Measurements from ENCODE around the gene PTPRN2. TPM values are rescaled to one million over a fixed set of nuclear protein-coding genes. Genes with fewer than 3 reads are reported as not detected.

Gene PTPRN2
- polyA plus RNA-seq, 1 experiment = 0.31 TPM

DNA sequence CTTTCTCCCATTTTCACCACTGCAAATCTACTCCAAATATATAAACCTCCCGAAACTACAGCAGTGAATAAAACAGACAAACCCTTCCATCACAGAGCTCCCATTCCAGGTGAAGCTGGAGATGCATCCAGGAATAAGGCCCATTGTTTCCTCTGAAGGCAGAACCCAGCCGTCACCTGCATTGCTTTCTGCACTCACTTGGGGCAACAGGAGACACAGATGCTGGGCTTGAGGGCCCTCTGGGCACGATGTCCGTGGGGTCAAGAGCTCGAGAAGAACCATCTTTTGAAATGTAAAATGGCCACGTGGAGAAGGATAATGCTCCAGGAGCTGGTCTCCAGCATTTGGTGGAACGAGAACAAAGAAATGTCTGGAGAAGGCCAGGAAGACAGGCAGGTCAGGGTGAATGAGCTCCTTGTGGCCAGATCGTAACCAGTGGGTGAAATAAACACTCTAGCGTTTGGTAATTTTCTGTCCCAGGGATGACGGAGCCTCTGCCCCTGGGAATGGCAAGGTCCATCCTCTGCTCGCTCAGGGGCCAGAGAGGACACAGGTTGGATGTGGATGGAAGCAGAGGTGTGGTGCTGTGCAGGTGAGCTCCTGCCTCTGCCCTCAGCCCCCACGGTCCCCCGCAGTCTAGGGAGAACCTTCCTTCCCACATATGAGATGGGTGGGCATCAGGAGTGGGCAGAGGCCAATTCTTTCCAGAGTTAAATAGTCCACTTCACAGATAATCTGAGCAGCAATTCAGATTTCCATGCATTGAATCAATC is 694.7 kb downstream of the PTPRN2 start:
- CTCF ChIA-PET = no interaction called here
- DNase-seq (ENCODE audit: low read depth) = no peak
- POLR2A ChIA-PET = no interaction called here
- TF ChIP-seq, protein P1, sequence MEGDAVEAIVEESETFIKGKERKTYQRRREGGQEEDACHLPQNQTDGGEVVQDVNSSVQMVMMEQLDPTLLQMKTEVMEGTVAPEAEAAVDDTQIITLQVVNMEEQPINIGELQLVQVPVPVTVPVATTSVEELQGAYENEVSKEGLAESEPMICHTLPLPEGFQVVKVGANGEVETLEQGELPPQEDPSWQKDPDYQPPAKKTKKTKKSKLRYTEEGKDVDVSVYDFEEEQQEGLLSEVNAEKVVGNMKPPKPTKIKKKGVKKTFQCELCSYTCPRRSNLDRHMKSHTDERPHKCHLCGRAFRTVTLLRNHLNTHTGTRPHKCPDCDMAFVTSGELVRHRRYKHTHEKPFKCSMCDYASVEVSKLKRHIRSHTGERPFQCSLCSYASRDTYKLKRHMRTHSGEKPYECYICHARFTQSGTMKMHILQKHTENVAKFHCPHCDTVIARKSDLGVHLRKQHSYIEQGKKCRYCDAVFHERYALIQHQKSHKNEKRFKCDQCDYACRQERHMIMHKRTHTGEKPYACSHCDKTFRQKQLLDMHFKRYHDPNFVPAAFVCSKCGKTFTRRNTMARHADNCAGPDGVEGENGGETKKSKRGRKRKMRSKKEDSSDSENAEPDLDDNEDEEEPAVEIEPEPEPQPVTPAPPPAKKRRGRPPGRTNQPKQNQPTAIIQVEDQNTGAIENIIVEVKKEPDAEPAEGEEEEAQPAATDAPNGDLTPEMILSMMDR (IDR thresholded peaks at IDR 0.05; ENCODE audit: insufficient read depth, low read depth, low read length) = no peak
- H3K27me3 ChIP-seq (ENCODE audit: control insufficient read depth, insufficient read depth, low read length) = no peaks in the 10 kb centered on the region
- H3K36me3 ChIP-seq (ENCODE audit: control insufficient read depth, insufficient read depth, low read length) = no peaks in the 10 kb centered on the region
- no peak overlapping the region for H3K4me3 ChIP-seq (ENCODE audit: low read depth, low read length)

DNA sequence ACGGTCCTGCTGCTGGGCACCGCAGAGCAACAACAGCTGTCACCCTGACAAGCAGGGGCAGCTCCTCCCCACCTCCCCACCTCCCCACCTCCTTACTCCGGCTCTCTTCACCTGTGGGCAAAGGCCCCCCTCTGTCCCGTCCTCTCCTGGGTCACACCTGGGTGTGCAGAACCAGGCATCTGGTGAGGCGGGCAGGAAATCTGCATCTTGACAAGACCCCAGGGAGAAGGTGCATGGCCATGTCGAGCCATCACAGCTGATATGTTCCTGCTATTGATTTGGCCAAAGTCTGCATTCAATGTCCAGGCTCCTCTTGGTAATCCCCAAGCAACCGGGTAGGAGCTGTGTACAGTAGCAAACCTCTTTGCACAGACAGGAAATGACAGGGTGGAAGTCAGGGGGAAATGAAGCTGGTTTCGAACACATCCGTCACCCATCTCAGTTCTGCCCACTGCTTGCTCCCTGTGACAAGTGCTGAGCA is 696.7 kb downstream of the PTPRN2 start:
- CTCF ChIA-PET = no interaction called here
- TF ChIP-seq, protein P1 (IDR thresholded peaks at IDR 0.05; ENCODE audit: insufficient read depth, low read depth, low read length) = no peak
- Histone ChIP-seq H3K4me3 (ENCODE audit: low read depth, low read length) (no peak overlapping the region), H3K27me3 (ENCODE audit: control insufficient read depth, insufficient read depth, low read length) (no peaks in the 10 kb centered on the region), H3K36me3 (ENCODE audit: control insufficient read depth, insufficient read depth, low read length) (no peaks in the 10 kb centered on the region)
- POLR2A ChIA-PET = no interaction called here
- no peak for DNase-seq (ENCODE audit: low read depth)

DNA sequence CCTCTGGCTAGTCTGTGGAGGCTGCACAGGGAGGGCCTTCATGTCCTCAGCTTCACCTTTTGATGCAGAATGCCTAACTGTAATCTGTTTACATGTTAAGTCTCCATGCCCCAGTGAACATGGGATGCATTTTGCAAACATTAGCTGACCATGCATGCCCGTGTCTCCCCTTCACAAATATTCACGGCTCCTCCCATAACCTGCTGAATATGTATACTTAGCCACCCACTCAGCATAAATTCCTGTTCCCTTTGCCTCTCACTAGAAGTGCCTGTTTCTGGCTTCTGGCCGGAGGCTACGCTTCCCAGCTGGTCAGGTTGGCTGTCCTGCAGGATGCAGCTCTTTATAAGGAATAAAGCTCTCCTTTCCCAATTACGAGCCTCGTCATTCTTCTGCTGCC is 698.1 kb downstream of the PTPRN2 start:
- DNase-seq (ENCODE audit: low read depth) = no peak
- Histone ChIP-seq H3K36me3 (ENCODE audit: control insufficient read depth, insufficient read depth, low read length) (no peaks in the 10 kb centered on the region), H3K4me3 (ENCODE audit: low read depth, low read length) (no peak overlapping the region), H3K27me3 (ENCODE audit: control insufficient read depth, insufficient read depth, low read length) (no peaks in the 10 kb centered on the region)
- TF ChIP-seq, protein P1 (IDR thresholded peaks at IDR 0.05; ENCODE audit: insufficient read depth, low read depth, low read length) = no peak
- ChIA-PET CTCF (interaction anchor here (0.6 kb wide), 2 partner anchors 186 to 1333 kb away, joined by 3 to 4 read pairs; no protein-coding TSS in a partner anchor), POLR2A (no interaction called here)

DNA sequence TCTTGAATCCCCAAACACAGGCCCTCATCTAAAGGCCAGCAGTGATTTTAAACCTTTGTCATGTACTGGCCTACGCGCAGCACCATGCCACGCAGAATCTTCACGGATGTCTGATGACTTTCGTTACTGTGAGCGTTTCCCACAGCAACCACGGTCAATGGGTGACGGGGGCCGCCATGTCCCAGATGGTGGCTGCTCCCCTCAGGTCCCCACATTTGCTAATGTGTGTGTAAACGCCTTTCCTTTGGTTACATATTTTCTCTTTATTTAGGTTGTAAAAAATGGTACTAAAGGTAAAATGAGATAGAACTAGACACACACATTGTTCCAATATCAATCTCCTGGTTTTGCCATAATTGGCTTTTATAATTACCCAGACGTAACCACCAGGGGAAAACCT is 699.0 kb downstream of the PTPRN2 start:
- DNase-seq (ENCODE audit: low read depth) = no peak
- Histone ChIP-seq H3K36me3 (ENCODE audit: control insufficient read depth, insufficient read depth, low read length) (no peaks in the 10 kb centered on the region), H3K4me3 (ENCODE audit: low read depth, low read length) (no peak overlapping the region), H3K27me3 (ENCODE audit: control insufficient read depth, insufficient read depth, low read length) (no peaks in the 10 kb centered on the region)
- TF ChIP-seq, protein P1 (IDR thresholded peaks at IDR 0.05; ENCODE audit: insufficient read depth, low read depth, low read length) = no peak
- ChIA-PET POLR2A (no interaction called here), CTCF (no interaction called here)

DNA sequence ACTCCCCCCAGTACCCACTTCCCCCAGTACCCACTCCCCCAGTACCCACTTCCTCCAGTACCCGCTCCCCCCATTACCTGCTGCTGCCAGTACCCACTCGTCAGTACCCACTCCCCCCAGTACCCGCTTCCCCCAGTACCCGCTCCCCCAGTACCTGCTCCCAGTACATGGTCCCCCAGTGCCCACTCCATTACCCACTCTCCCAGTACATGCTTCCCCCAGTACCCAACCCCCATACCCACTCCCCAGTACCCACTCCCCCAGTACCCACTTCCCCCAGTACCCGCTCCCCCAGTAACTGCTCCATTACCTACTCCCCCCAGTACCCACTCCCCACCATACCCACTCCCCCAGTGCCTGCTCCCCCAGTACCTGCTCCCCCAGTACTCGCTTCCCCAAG is 700.2 kb downstream of the PTPRN2 start:
- Histone ChIP-seq H3K36me3 (ENCODE audit: control insufficient read depth, insufficient read depth, low read length) (no peaks in the 10 kb centered on the region), H3K27me3 (ENCODE audit: control insufficient read depth, insufficient read depth, low read length) (no peaks in the 10 kb centered on the region), H3K4me3 (ENCODE audit: low read depth, low read length) (no peak overlapping the region)
- DNase-seq (ENCODE audit: low read depth) = no peak
- TF ChIP-seq, protein P1 (IDR thresholded peaks at IDR 0.05; ENCODE audit: insufficient read depth, low read depth, low read length) = no peak
- ChIA-PET CTCF (no interaction called here), POLR2A (no interaction called here)

Measured in BJ (cell line).